Activated CD8-positive, alpha-beta T cell treated with anti-CD3 and anti-CD28 coated beads, Interleukin-2, amount 10 ng/mL, durations not matched to agents 7 days and 5 days (primary cell): ENCODE data around the gene NDUFA13. TPM values are rescaled to one million over a fixed set of nuclear protein-coding genes. Genes with fewer than 3 reads are reported as not detected.
"Not testable (repeated sequence)": the region's sequence is repeated elsewhere in the genome, so short reads cannot be mapped to it uniquely, and the experiment has no call there.

Source experiments
- ATAC-seq: fragments of 150-1000 bp; cut with Tn5 transposase; one replicate; pipeline ENCODE4 v1.10.0; 2021; ENCODE audit warnings: moderate library complexity
- CTCF ChIA-PET: fragments of 350-600 bp; sonication (Branson Sonifier 250); formaldehyde crosslinking; loops from one replicate; lab custom pipeline; 2021; ENCODE audit warnings: antibody characterized with exemption; lab: Charles Lee
- POLR2A ChIA-PET: fragments of 350-600 bp; sonication (Branson Sonifier 250); formaldehyde crosslinking; loops from one replicate; lab custom pipeline; 2021; ENCODE audit warnings: antibody characterized with exemption; lab: Charles Lee
- DNase-seq: peaks from one replicate; pipeline ENCODE4 v3.0.0-alpha.2; 2020
- H3K27ac Mint-ChIP-seq: one replicate; pipeline ENCODE4 v1.8.0; 2021; ENCODE audit warnings: mild to moderate bottlenecking, mixed read lengths
- H3K27me3 Mint-ChIP-seq: one replicate; pipeline ENCODE4 v1.8.0; 2021; ENCODE audit warnings: low read depth, mixed read lengths
- H3K36me3 Mint-ChIP-seq: one replicate; pipeline ENCODE4 v1.8.0; 2021; ENCODE audit warnings: low read depth, mixed read lengths
- H3K4me1 Mint-ChIP-seq: one replicate; pipeline ENCODE4 v1.8.0; 2021; ENCODE audit warnings: low read depth, mixed read lengths
- H3K4me3 Mint-ChIP-seq: one replicate; pipeline ENCODE4 v1.8.0; 2021; ENCODE audit warnings: mild to moderate bottlenecking, mixed read lengths
- H3K9me3 Mint-ChIP-seq: one replicate; pipeline ENCODE4 v1.8.0; 2022; ENCODE audit warnings: mixed read lengths; ENCODE audit not compliant: insufficient read depth
- total RNA-seq, 2 experiments: library from RNA; stranded (reverse); gene quantifications; one replicate each; pipeline ENCODE4 v1.2.3, GENCODE V29; 2021

The NDUFA13 gene
- 100 to 1,000 TPM; 388 to 413 TPM for total RNA-seq

DNA sequence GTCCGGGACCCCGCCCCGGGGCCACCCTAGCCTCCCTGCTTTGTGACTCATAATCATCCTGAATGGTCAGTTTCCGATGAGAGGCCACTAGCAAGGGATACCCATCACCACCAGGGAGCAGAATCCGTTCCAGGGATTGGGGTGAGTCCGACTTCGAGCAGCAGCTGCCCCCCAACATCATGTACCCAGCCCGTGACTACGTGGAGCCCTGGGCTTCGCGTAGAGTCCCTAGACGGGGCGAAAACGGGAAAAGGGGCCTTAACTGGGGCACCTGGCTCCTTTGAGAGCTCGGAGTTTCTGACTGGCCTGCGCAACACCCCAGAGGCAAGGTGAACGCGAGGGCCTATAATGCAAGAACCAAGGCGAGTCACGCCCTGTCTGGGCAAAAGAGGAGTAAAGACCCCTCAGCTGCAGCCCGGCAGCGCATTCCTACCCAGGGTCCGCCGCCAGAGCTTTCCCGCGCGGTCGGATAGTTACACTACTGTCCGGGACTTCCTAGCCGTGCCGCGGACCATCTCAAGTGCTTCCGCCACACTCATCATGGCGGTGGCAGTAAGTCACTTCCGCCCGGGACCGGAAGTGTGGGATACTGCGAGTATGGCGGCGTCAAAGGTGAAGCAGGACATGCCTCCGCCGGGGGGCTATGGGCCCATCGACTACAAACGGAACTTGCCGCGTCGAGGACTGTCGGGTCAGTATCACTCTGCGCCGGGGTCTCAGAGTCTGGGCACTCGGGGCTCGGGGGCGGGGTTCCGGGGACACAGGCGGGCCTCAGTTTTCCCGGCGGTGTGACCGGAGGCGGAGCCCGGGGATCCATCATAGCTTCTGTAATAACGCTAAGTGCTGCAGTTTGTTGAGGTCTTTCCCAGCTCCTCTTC lies at the start of gene NDUFA13:
Gene NDUFA13, plus strand, starts transcription at position 584 of the 878 bp plus-strand sequence. Its CDS starts 14 bp downstream, at position 598.
- H3K4me3 Mint-ChIP-seq: peak within 1 kb of the TSS; percentile 94
- no peaks in the 10 kb centered on the region for H3K9me3 Mint-ChIP-seq
- ATAC-seq (peak; percentile 91), DNase-seq (peak; percentile 95)
- ChIA-PET POLR2A (interaction anchor here (0.6 to 2.3 kb wide), 26 partner anchors 9 to 1260 kb away, joined by 3 to 11 read pairs (median 4); partner anchors contain the start of genes GMIP, LPAR2, MAU2 and NR2C2AP), CTCF (interaction anchor here (1.2 to 2.0 kb wide), 7 partner anchors 13 to 154 kb away, joined by 3 to 10 read pairs (median 4); partner anchors contain the start of gene YJEFN3)
- H3K4me1 Mint-ChIP-seq: peaks cover 37% of the 10 kb centered on the region
- H3K27me3 Mint-ChIP-seq: no peaks in the 10 kb centered on the region
- peak within 1 kb of the TSS; percentile 94 for H3K27ac Mint-ChIP-seq
- peaks cover 34% of the 10 kb centered on the region for H3K36me3 Mint-ChIP-seq

DNA sequence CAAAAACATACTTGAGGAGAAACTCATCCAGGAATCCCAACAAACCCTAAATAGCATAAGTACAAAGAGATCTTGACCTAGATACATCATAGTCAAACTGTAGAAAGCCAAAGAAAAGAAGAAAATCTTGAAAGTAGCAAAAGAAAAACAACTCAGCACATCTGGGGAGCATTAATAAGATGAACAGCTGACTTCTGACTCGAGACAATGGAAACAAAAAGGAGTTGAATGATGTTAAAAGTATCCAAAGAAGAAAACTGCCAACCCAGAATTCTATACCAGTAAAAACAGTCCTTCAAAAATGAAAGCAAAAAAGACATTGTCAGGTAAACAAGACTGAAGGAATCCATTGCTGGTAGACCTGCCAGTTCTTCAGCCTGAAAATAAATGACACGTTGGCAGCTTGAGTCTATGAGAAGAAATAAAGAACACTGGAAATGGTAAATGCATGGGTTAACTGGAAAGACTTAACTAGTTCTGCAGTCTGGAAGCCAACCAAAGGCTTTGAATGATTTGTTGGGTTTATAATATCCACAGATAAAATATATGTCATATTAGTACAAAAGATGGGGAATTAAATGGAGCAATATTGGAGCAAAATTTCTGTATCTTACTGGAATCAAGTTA lies 47.5 kb upstream of the NDUFA13 start:
- Mint-ChIP-seq H3K27ac (peak overlapping the region; percentile 54), H3K9me3 (peaks cover 25% of the 10 kb centered on the region), H3K4me1 (peaks cover 58% of the 10 kb centered on the region), H3K36me3 (peaks cover 78% of the 10 kb centered on the region), H3K4me3 (no peak overlapping the region), H3K27me3 (no peaks in the 10 kb centered on the region)
- DNase-seq (no peak), ATAC-seq (no peak)
- ChIA-PET POLR2A (interaction anchor here (1.2 to 1.5 kb wide), 2 partner anchors 9 to 11 kb away, joined by 4 to 5 read pairs; no protein-coding TSS in a partner anchor), CTCF (interaction anchor here (1.7 kb wide), 1 partner anchor 61 kb away, joined by 4 read pairs; no protein-coding TSS in a partner anchor)

GRCh38 chr19:19470579-19470978 lies 45.4 kb upstream of the NDUFA13 start:
- ATAC-seq: no peak
- ChIA-PET POLR2A (interaction anchor here (0.7 kb wide), 1 partner anchor 11 kb away, joined by 3 read pairs; no protein-coding TSS in a partner anchor), CTCF (no interaction called here)

DNA sequence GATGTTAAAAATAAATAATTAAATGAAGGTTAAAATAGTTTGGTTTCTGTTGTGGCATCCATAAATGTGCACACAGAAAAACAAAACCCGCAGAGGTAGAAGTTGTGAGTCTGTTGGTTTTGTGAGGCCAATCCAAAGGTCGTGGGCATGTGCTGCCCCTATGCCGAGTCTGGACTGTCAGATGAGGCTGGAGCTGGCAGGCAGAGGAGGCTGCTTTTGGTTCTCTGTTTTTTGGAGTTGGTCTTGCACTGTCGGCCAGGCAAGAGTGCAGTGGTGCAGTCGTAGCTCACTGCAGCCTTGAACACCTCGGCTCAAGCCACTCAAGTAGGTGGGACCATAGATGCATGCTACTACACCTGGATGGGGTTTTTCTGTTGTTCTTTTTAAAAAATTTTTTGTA lies 44.3 kb upstream of the NDUFA13 start:
- ATAC-seq (no peak), DNase-seq (no peak)
- Mint-ChIP-seq H3K9me3 (peaks cover 19% of the 10 kb centered on the region), H3K4me1 (peaks cover 60% of the 10 kb centered on the region), H3K4me3 (no peak overlapping the region), H3K27me3 (no peaks in the 10 kb centered on the region), H3K27ac (peak overlapping the region; percentile 43), H3K36me3 (peaks cover 69% of the 10 kb centered on the region)
- CTCF ChIA-PET: interaction anchor here (1.7 kb wide), 1 partner anchor 18 kb away, joined by 8 read pairs; no protein-coding TSS in a partner anchor
- POLR2A ChIA-PET: interaction anchor here (0.6 kb wide), 1 partner anchor 40 kb away, joined by 3 read pairs; no protein-coding TSS in a partner anchor

More at GRCh38 chr19:19470579-19470978, 45.4 kb upstream of the NDUFA13 start:
- Mint-ChIP-seq H3K27ac (peak overlapping the region; percentile 45), H3K4me3 (no peak overlapping the region), H3K4me1 (peaks cover 61% of the 10 kb centered on the region), H3K36me3 (peaks cover 73% of the 10 kb centered on the region), H3K27me3 (no peaks in the 10 kb centered on the region), H3K9me3 (peaks cover 25% of the 10 kb centered on the region)
- DNase-seq: no peak

DNA sequence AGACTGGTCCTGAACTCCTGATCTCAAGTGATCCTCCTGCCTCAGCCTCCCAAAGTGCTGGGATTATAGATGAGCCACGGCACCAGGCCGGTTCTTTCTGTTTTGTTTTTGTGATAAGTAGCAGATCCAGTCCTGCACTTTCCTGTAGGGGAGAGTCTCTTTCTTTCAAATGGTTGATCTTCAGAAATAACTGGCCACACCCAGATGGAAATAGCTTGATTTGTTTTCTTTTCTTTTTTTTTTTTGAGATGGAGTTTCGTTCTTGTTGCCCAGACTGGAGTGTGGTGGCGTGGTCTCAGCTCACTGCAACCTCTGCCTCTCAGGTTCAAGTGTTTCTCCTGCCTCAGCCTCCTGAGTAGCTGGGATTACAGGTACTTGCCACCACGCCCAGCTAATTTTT lies 43.9 kb upstream of the NDUFA13 start:
- peaks cover 62% of the 10 kb centered on the region for H3K4me1 Mint-ChIP-seq
- CTCF ChIA-PET: interaction anchor here (1.7 kb wide), 1 partner anchor 18 kb away, joined by 8 read pairs; no protein-coding TSS in a partner anchor
- peak overlapping the region; percentile 49 for H3K27ac Mint-ChIP-seq
- POLR2A ChIA-PET, DNase-seq, H3K4me3 Mint-ChIP-seq, ATAC-seq, H3K27me3 Mint-ChIP-seq: not testable (repeated sequence)
- H3K9me3 Mint-ChIP-seq: peaks cover 17% of the 10 kb centered on the region
- H3K36me3 Mint-ChIP-seq: peaks cover 67% of the 10 kb centered on the region

- H3K27me3 Mint-ChIP-seq: no peaks in the 10 kb centered on the region
- ChIA-PET POLR2A (no interaction called here), CTCF (interaction anchor here (1.0 to 2.6 kb wide), 3 partner anchors 14 to 108 kb away, joined by 3 to 13 read pairs (median 4); no protein-coding TSS in a partner anchor)
- DNase-seq: no peak
- H3K4me1 Mint-ChIP-seq: peaks cover 79% of the 10 kb centered on the region
- H3K4me3 Mint-ChIP-seq: no peak overlapping the region
- H3K27ac Mint-ChIP-seq: peak overlapping the region; percentile 75
- H3K9me3 Mint-ChIP-seq: no peaks in the 10 kb centered on the region
- peaks cover 56% of the 10 kb centered on the region for H3K36me3 Mint-ChIP-seq
- no peak for ATAC-seq
Observed at GRCh38 chr19:19475015-19475765, 40.8 kb upstream of the NDUFA13 start.

DNA sequence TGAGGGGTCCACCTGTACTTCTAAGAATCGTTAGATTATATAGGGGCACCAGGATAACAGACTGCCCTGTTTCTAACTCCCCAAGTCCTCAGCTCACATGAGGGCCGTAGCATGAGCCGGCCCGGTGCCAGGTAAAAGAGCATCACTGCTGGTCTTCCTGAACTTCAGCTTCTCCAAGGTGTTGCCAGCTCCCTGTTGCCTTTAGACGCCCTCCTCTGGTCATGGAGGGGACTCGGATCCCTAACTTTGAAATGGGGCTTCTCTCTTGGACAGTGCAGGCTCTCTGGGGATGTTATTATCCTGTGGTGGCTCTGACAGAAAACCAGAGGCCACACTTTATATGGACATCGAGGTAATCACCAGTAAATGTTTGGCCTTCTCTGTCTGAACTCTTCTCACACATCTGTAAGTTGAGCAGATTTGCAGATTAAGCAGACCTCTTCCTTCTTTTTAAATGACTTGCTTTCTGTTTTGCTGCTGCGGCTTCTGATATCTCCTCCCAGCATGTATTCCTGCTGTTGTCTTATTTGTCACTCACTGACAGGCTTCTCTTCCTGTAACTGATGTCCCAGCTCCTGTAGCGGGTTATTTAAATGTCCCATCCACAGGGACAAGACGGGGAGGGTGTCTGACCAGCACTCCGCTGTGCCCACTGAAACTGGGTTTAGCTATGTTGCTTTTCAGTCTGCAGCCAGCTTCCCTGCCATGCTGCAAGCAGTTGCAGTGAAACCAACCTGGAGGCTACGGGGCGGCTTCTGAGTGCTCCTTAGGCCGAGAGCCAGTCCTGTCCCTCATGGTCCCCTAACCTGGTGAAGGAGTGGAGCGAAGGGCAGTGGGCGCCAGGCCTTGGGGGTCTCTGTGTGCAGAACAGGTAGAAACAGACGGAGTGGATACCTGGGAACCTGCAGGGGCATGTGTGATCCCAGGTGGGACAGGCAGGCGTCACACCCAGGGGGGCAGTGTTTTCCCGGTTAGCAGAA lies 39.9 kb upstream of the NDUFA13 start:
- ATAC-seq: no peak
- no peak overlapping the region for H3K4me3 Mint-ChIP-seq
- CTCF ChIA-PET: interaction anchor here (1.0 to 2.6 kb wide), 3 partner anchors 13 to 109 kb away, joined by 3 to 13 read pairs (median 4); no protein-coding TSS in a partner anchor
- no peak for DNase-seq
- H3K27me3 Mint-ChIP-seq: no peaks in the 10 kb centered on the region
- POLR2A ChIA-PET: no interaction called here
- H3K27ac Mint-ChIP-seq: peak overlapping the region; percentile 75
- no peaks in the 10 kb centered on the region for H3K9me3 Mint-ChIP-seq
- H3K4me1 Mint-ChIP-seq: peaks cover 81% of the 10 kb centered on the region
- peaks cover 58% of the 10 kb centered on the region for H3K36me3 Mint-ChIP-seq

GRCh38 chr19:19477705-19478383 lies 38.2 kb upstream of the NDUFA13 start:
- Mint-ChIP-seq H3K27me3 (no peaks in the 10 kb centered on the region), H3K36me3 (peaks cover 50% of the 10 kb centered on the region), H3K27ac (peak overlapping the region; percentile 27), H3K4me3 (no peak overlapping the region), H3K9me3 (no peaks in the 10 kb centered on the region), H3K4me1 (peaks cover 77% of the 10 kb centered on the region)
- DNase-seq: no peak
- POLR2A ChIA-PET: interaction anchor here (0.8 to 1.5 kb wide), 2 partner anchors 10 to 19 kb away, joined by 3 to 4 read pairs; no protein-coding TSS in a partner anchor
- ATAC-seq: no peak
- CTCF ChIA-PET: interaction anchor here (0.6 kb wide), 1 partner anchor 120 kb away, joined by 4 read pairs; no protein-coding TSS in a partner anchor

DNA sequence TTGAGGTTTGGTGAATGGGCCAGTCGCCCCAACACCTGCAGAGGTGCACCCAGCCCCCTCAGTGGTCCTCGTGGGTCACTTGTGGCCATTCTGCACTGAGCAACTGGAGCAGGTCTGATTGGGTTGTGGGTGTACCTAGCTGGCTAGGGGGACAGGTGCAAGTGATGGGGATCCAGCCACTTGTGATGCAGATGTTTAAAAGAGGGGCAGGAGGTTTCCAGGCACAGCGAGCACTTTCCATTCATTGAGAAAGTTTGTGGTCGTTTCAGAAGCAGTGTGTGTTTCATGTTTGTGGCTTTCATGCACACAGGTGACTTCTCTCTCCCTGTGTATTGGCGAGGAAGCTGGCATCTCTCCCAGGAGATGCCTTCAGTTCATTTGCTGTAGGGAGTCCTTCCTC lies 35.3 kb upstream of the NDUFA13 start:
- no peak overlapping the region for H3K4me3 Mint-ChIP-seq
- DNase-seq (peak; percentile 40), ATAC-seq (peak; percentile 52)
- peaks cover 67% of the 10 kb centered on the region for H3K4me1 Mint-ChIP-seq
- peak overlapping the region; percentile 76 for H3K27ac Mint-ChIP-seq
- no peaks in the 10 kb centered on the region for H3K9me3 Mint-ChIP-seq
- ChIA-PET CTCF (interaction anchor here (1.1 to 2.1 kb wide), 4 partner anchors 10 to 116 kb away, joined by 3 to 6 read pairs (median 4); no protein-coding TSS in a partner anchor), POLR2A (interaction anchor here (1.2 kb wide), 1 partner anchor 20 kb away, joined by 3 read pairs; no protein-coding TSS in a partner anchor)
- no peaks in the 10 kb centered on the region for H3K27me3 Mint-ChIP-seq
- peaks cover 45% of the 10 kb centered on the region for H3K36me3 Mint-ChIP-seq
